Purkinje cell (primary cell): ENCODE results near the gene GTF2F1. TPM values are rescaled to one million over a fixed set of nuclear protein-coding genes. Genes with fewer than 3 reads are reported as not detected.

Experiments
- polyA plus RNA-seq: library from polyadenylated mRNA; unstranded; fragments of >200 nt; fragmentation: Nextera tagmentation; gene quantifications from 2 replicates; pipeline ENCODE4 v1.2.1, GENCODE V29; 2014

Gene GTF2F1
- polyA plus RNA-seq = 7.8 and 12.2 TPM in 2 replicates

GRCh38 chr19:6393074-6393982 lies at the start of gene GTF2F1:
Gene GTF2F1, minus strand, starts transcription at chr19:6393164. Its CDS starts 169 bp downstream, at chr19:6392995.

GRCh38 chr19:6433663-6434062 lies 40.7 kb upstream of the GTF2F1 start, which contains the start of gene SLC25A41:
Gene SLC25A41, minus strand, starts transcription at chr19:6433763. Its CDS starts 70 bp downstream, at chr19:6433693.

GRCh38 chr19:6424195-6424938 lies 31.4 kb upstream of the GTF2F1 start, which contains the start of gene KHSRP:
Gene KHSRP, minus strand, starts transcription at chr19:6424811. Its CDS starts 110 bp downstream, at chr19:6424701.

GRCh38 chr19:6375411-6376010 lies 17.5 kb downstream of the GTF2F1 start, which contains the start of gene PSPN:
Gene PSPN, minus strand, starts transcription at chr19:6375933. Its CDS starts 84 bp downstream, at chr19:6375849.

GRCh38 chr19:6372594-6373095 lies 20.3 kb downstream of the GTF2F1 start, which contains the start of gene ALKBH7:
Gene ALKBH7, plus strand, starts transcription at chr19:6372794. Its CDS starts 27 bp downstream, at chr19:6372821.

GRCh38 chr19:6333439-6333838 lies 59.5 kb downstream of the GTF2F1 start, which contains the start of gene ACER1:
Gene ACER1, minus strand, starts transcription at chr19:6333612. Its CDS starts 61 bp downstream, at chr19:6333551.

Other genes starting within 250 kb of the GTF2F1 start
- gene MLLT1, start 113.2 kb downstream of the GTF2F1 start, polyA plus RNA-seq = 0.87 and 1.8 TPM in 2 replicates
- gene ACER1, start 59.6 kb downstream of the GTF2F1 start, polyA plus RNA-seq = not detected in 2 replicates
- 32.5 and 41.3 TPM in 2 replicates for gene CLPP, start 31.6 kb downstream of the GTF2F1 start, polyA plus RNA-seq
- gene ALKBH7, start 20.4 kb downstream of the GTF2F1 start, polyA plus RNA-seq = 13.5 and 18.5 TPM in 2 replicates
- gene PSPN, start 17.2 kb downstream of the GTF2F1 start, polyA plus RNA-seq = 0.35 TPM in 1 of 2 replicates, not detected in the other
- 1.5 and 1.7 TPM in 2 replicates for gene KHSRP, start 31.6 kb upstream of the GTF2F1 start, polyA plus RNA-seq
- gene SLC25A41, start 40.6 kb upstream of the GTF2F1 start, polyA plus RNA-seq = not detected in 2 replicates
- 2.3 and 12.2 TPM in 2 replicates for gene SLC25A23, start 66.6 kb upstream of the GTF2F1 start, polyA plus RNA-seq
- not detected in 2 replicates for gene CRB3, start 71.1 kb upstream of the GTF2F1 start, polyA plus RNA-seq
- gene DENND1C, start 88.6 kb upstream of the GTF2F1 start, polyA plus RNA-seq = not detected in 2 replicates
- gene TUBB4A, start 109.1 kb upstream of the GTF2F1 start, polyA plus RNA-seq = 28.2 and 83.7 TPM in 2 replicates
- 0.14 and 1.9 TPM in 2 replicates for gene TNFSF9, start 137.9 kb upstream of the GTF2F1 start, polyA plus RNA-seq
- gene CD70, start 198.0 kb upstream of the GTF2F1 start, polyA plus RNA-seq = 2.3 TPM in 1 of 2 replicates, not detected in the other